ENCODE data around the gene NPIPB6.

The NPIPB6 gene

DNA sequence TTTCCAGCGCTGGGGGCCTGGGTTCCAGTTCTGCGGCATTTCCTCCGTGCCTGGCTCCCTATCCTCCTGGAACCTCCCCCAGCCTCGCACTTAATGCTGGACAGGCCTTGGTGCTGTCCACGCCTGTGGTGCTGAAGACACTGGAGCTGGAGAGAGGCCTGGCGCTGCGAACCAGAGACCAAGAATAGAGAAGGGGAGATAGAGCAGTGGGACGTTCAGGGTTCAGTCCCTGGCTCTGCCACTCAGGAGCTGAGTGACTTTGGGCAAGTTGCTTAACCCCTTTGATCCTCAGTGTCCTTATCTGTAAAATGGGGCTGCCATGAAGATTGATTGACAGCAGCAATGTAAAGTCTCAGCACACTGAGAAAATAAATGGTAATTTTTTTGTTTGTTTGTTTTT is 59.1 kb downstream of the NPIPB6 start:
- TF ChIP-seq, protein P1, sequence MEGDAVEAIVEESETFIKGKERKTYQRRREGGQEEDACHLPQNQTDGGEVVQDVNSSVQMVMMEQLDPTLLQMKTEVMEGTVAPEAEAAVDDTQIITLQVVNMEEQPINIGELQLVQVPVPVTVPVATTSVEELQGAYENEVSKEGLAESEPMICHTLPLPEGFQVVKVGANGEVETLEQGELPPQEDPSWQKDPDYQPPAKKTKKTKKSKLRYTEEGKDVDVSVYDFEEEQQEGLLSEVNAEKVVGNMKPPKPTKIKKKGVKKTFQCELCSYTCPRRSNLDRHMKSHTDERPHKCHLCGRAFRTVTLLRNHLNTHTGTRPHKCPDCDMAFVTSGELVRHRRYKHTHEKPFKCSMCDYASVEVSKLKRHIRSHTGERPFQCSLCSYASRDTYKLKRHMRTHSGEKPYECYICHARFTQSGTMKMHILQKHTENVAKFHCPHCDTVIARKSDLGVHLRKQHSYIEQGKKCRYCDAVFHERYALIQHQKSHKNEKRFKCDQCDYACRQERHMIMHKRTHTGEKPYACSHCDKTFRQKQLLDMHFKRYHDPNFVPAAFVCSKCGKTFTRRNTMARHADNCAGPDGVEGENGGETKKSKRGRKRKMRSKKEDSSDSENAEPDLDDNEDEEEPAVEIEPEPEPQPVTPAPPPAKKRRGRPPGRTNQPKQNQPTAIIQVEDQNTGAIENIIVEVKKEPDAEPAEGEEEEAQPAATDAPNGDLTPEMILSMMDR (conservative IDR thresholded peaks at IDR 0.05; ENCODE audit: control insufficient read depth, insufficient read depth, low read depth, low read length), result no peak
- peak; percentile 38 for DNase-seq (ENCODE audit: low read depth)
- no peak overlapping the region for H3K4me3 ChIP-seq (ENCODE audit: control insufficient read depth, low read depth, low read length)

DNA sequence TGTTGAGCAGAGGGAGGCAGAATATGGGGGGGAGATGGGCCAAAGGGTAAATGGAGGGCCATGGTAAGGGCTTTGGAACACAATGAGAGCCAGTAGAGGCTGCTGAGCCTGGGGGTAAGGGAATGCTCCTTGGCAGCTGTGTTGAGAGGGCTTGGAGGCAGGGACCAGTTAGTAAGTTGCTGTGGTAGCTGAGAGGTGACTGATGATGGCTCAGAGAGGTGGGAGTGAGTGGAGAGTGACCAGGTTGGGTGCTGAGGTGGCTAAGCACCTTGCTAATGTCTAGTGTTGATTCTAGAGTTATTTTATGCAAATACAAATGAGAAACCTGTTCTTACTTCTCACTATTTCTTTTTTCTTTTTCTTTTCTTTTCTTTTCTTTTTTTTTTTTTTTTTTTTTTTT is 60.2 kb downstream of the NPIPB6 start:
- TF ChIP-seq, protein P1 (conservative IDR thresholded peaks at IDR 0.05; ENCODE audit: control insufficient read depth, insufficient read depth, low read depth, low read length), result no peak
- H3K4me3 ChIP-seq (ENCODE audit: control insufficient read depth, low read depth, low read length), result no peak overlapping the region
- no peak for DNase-seq (ENCODE audit: low read depth)

DNA sequence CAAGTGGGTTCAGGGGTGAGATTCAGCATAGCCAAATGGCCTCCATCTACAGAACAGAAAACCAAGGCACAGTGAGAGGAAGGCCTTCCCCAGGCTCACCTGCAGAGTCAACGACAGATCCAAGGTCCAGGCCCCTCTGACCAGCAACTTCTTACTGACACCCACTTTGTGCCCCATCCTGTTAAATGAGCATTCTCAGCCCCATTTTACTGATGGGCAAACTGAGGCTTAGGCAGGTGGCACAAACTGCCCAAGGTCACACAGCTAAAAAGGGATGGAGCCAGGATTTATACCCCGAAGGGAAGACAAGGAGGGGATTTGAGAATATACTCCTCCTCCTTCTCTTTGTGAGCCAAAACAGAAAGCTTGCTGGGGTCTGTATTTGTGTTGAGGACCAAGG is 61.7 kb downstream of the NPIPB6 start:
- no peak overlapping the region for H3K4me3 ChIP-seq (ENCODE audit: control insufficient read depth, low read depth, low read length)
- no peak for DNase-seq (ENCODE audit: low read depth)
- TF ChIP-seq, protein P1 (conservative IDR thresholded peaks at IDR 0.05; ENCODE audit: control insufficient read depth, insufficient read depth, low read depth, low read length), result no peak

DNA sequence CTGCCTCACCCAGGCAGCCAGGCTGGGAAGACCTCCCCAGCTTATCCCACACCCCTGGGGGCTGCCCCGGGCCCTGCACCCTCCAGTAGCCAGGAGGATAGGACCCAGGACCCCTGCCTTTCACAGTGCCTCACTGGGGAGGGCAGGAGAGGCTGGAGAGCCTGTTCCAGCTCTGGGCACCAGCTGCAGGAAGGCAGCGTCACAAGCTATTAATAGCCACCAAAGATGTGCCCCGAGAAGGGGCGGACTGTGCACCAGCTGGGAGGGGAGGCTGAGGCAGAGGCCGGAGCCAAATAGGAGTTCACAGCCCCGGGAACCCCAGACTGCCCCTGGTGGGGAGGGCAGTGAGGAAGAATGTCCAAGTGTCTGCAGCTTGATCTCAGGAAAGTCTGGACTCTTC is 62.2 kb downstream of the NPIPB6 start:
- DNase-seq (ENCODE audit: low read depth), result no peak
- TF ChIP-seq, protein P1 (conservative IDR thresholded peaks at IDR 0.05; ENCODE audit: control insufficient read depth, insufficient read depth, low read depth, low read length), result no peak
- no peak overlapping the region for H3K4me3 ChIP-seq (ENCODE audit: control insufficient read depth, low read depth, low read length)

DNA sequence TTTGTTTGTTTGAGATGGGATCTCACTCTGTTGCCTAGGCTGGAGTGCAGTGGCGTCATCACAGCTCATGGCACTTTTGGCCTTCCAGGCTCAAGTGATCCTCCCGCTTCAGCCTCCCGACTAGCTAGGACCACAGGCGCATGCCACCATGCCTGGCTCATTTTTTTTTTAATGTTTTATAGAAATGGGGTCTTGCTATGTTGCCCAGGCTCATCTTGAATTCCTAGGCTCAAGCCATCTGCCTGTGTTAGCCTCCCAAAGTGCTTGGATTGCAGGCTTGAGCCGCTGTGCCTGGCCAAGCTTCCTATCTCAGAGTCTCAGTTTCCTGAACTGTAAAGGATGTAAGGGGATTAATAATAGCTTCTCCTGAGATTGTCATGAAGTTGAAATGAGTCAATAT is 63.0 kb downstream of the NPIPB6 start:
- no peak for DNase-seq (ENCODE audit: low read depth)
- TF ChIP-seq, protein P1 (conservative IDR thresholded peaks at IDR 0.05; ENCODE audit: control insufficient read depth, insufficient read depth, low read depth, low read length), result no peak
- H3K4me3 ChIP-seq (ENCODE audit: control insufficient read depth, low read depth, low read length), result no peak overlapping the region

DNA sequence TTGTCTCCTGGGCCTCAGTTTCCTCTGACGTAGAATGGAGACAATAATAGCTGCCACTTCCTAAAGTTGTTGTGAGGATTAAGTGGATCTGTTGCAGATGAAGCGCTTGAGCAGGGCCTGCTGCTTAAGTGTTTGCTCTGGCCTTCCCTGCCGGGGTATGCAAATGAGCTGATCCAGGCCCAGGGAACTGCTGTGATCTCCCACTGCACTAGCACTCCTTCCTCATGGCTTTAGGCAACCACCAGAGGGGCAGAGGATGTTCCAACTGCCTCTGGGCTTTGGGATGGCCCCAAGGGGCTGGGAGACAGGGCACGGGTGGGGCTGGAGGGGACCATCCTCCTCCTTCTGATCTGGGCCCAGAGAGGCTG is 64.8 kb downstream of the NPIPB6 start:
- TF ChIP-seq, protein P1 (conservative IDR thresholded peaks at IDR 0.05; ENCODE audit: control insufficient read depth, insufficient read depth, low read depth, low read length), result no peak
- no peak for DNase-seq (ENCODE audit: low read depth)
- no peak overlapping the region for H3K4me3 ChIP-seq (ENCODE audit: control insufficient read depth, low read depth, low read length)

All from fibroblast of mammary gland (primary cell).